Brain microvascular endothelial cell (primary cell): Measurements from ENCODE around the gene COL5A3.

ENCODE experiments used
- DNase-seq: peaks from one replicate; pipeline ENCODE4 v3.0.0-alpha.2; 2020
- H3K27ac ChIP-seq: fragments of 250-450 bp; sonication (Bioruptor Pico); 2 replicates; pipeline ENCODE4 v1.5.1; 2020; ENCODE audit warnings: mild to moderate bottlenecking, moderate library complexity
- H3K27me3 ChIP-seq: fragments of 250-450 bp; sonication (Bioruptor Pico); replicated peaks from 2 replicates; pipeline ENCODE4 v1.5.1; 2020; ENCODE audit warnings: mild to moderate bottlenecking
- H3K36me3 ChIP-seq: fragments of 250-450 bp; sonication (Bioruptor Pico); replicated peaks from 2 replicates; pipeline ENCODE4 v1.5.1; 2020; ENCODE audit warnings: mild to moderate bottlenecking
- H3K4me3 ChIP-seq: 2 replicates; pipeline ENCODE4 v1.5.1; 2011; ENCODE audit warnings: low read depth, mild to moderate bottlenecking, control low read depth, low read length, moderate library complexity
- CTCF ChIP-seq: IDR thresholded peaks from 2 replicates; pipeline ENCODE4 v1.5.1; 2011; ENCODE audit warnings: low read depth, mild to moderate bottlenecking, moderate library complexity, low read length, control low read depth, inconsistent platforms; ENCODE audit errors: missing control alignments
- in situ Hi-C: cut with HindIII; loops from 2 replicates; pipeline ENCODE4 v1.10.0; 2017; ENCODE audit warnings: low sequenced_read_pairs, low pct_ligation_motif_present

Gene COL5A3

GRCh38 chr19:10010939-10011338 is 635 bp upstream of the COL5A3 start:
- in situ Hi-C loops = no loop called here
- no peak overlapping the region for H3K4me3 ChIP-seq

GRCh38 chr19:10009714-10010224 is 535 bp downstream of the COL5A3 start:
- Histone ChIP-seq H3K4me3 (peak overlapping the region; percentile 47), H3K27me3 (peaks cover 9% of the 10 kb centered on the region), H3K36me3 (no peaks in the 10 kb centered on the region), H3K27ac (peak overlapping the region; percentile 7)
- in situ Hi-C loops = no loop called here
- TF ChIP-seq CTCF = no peak
- DNase-seq = no peak

More at GRCh38 chr19:10010939-10011338, 635 bp upstream of the COL5A3 start:
- Histone ChIP-seq H3K36me3 (no peaks in the 10 kb centered on the region), H3K27me3 (peaks cover 9% of the 10 kb centered on the region), H3K27ac (no peak overlapping the region)
- no peak for DNase-seq
- no peak for TF ChIP-seq CTCF

- no peak for TF ChIP-seq CTCF
- Histone ChIP-seq H3K27ac (peak overlapping the region; percentile 94), H3K27me3 (peaks cover 9% of the 10 kb centered on the region), H3K4me3 (no peak overlapping the region), H3K36me3 (no peaks in the 10 kb centered on the region)
- in situ Hi-C loops = no loop called here
- no peak for DNase-seq
Measured at GRCh38 chr19:10008184-10008765, 2.0 kb downstream of the COL5A3 start.

GRCh38 chr19:10007371-10008183 is 2.7 kb downstream of the COL5A3 start:
- Histone ChIP-seq H3K36me3 (no peaks in the 10 kb centered on the region), H3K4me3 (no peak overlapping the region), H3K27me3 (peaks cover 8% of the 10 kb centered on the region), H3K27ac (peak overlapping the region; percentile 94)
- DNase-seq = peak; percentile 51
- in situ Hi-C loops = no loop called here
- TF ChIP-seq CTCF = no peak

GRCh38 chr19:10006752-10007323 is 3.5 kb downstream of the COL5A3 start:
- no peak for DNase-seq
- in situ Hi-C loops = no loop called here
- Histone ChIP-seq H3K4me3 (no peak overlapping the region), H3K27ac (peak overlapping the region; percentile 94), H3K36me3 (no peaks in the 10 kb centered on the region), H3K27me3 (peaks cover under 1% of the 10 kb centered on the region)
- TF ChIP-seq CTCF = no peak
